DMS114 treated with DMSO at 0.1 percent for 48 hours (cell line): ENCODE results near the gene NOS1AP.

Source experiments
- DNase-seq: peaks from one replicate; lab custom pipeline; 2025; ENCODE audit not compliant: unreplicated experiment; lab: John Stamatoyannopoulos, UW

NOS1AP gene

GRCh38 chr1:162360237-162360873, 290.9 kb downstream of the NOS1AP start:
- DNase-seq, result no peak

GRCh38 chr1:162360874-162361260, 291.4 kb downstream of the NOS1AP start:
- DNase-seq, result no peak

- DNase-seq, result no peak
These were observed 291.9 kb downstream of the NOS1AP start for GRCh38 chr1:162361349-162361748.

GRCh38 chr1:162363823-162364222, 294.3 kb downstream of the NOS1AP start:
- no peak for DNase-seq

- DNase-seq, result no peak
These were observed 295.0 kb downstream of the NOS1AP start for GRCh38 chr1:162364498-162364897.

- DNase-seq, result no peak
These were observed 296.0 kb downstream of the NOS1AP start for GRCh38 chr1:162365284-162366020.

- no peak for DNase-seq
These were observed 296.7 kb downstream of the NOS1AP start for GRCh38 chr1:162366149-162366548.

GRCh38 chr1:162366671-162367070, 297.2 kb downstream of the NOS1AP start:
- DNase-seq, result no peak

- no peak for DNase-seq
These were observed 297.6 kb downstream of the NOS1AP start for GRCh38 chr1:162367073-162367472.

GRCh38 chr1:162367772-162368171, 298.3 kb downstream of the NOS1AP start:
- DNase-seq, result no peak

GRCh38 chr1:162368451-162368850, 299.0 kb downstream of the NOS1AP start:
- no peak for DNase-seq

- no peak for DNase-seq
These were observed 300.1 kb downstream of the NOS1AP start for GRCh38 chr1:162369571-162369970.

GRCh38 chr1:162370161-162370560, 300.7 kb downstream of the NOS1AP start:
- DNase-seq, result no peak

- DNase-seq, result no peak
These were observed 301.2 kb downstream of the NOS1AP start for GRCh38 chr1:162370721-162371120.

- no peak for DNase-seq
These were observed 302.1 kb downstream of the NOS1AP start for GRCh38 chr1:162371611-162372010.

- DNase-seq, result no peak
These were observed 302.9 kb downstream of the NOS1AP start for GRCh38 chr1:162372159-162373071.

GRCh38 chr1:162373072-162373427, 303.6 kb downstream of the NOS1AP start:
- no peak for DNase-seq

- no peak for DNase-seq
These were observed 304.2 kb downstream of the NOS1AP start for GRCh38 chr1:162373541-162374260.

GRCh38 chr1:162374406-162374805, 304.9 kb downstream of the NOS1AP start:
- DNase-seq, result no peak

- no peak for DNase-seq
These were observed 306.0 kb downstream of the NOS1AP start for GRCh38 chr1:162375463-162375862.

GRCh38 chr1:162376691-162377090, 307.2 kb downstream of the NOS1AP start, which contains the start of gene SPATA46:
TSS of gene SPATA46 (minus strand) at chr1:162376854. CDS start at chr1:162376790, 64 bp downstream.
- no peak for DNase-seq
